ENCODE results near the gene FCHSD2. TPM values are rescaled to one million over a fixed set of nuclear protein-coding genes. Genes with fewer than 3 reads are reported as not detected.

FCHSD2 gene
- total and polyA plus RNA-seq, 2 donors (not counting 3 experiments of a cell fraction or from before 2014, with no cell fraction given), result 20.8 to 56.9 TPM

GRCh38 chr11:73156114-73156513 is 14.0 kb upstream of the FCHSD2 start:
- Histone ChIP-seq H3K27me3 (ENCODE audit: control insufficient read depth in 2 of 2, insufficient read depth in 2 of 2, low read length in 2 of 2) (no peaks in the 10 kb centered on the region), H3K4me1 (ENCODE audit: control insufficient read depth, extremely low read depth, insufficient read depth, low read length) (no peaks in the 10 kb centered on the region), H3K79me2 (ENCODE audit: control insufficient read depth, insufficient read depth, low read length) (no peaks in the 10 kb centered on the region), H3K4me2 (ENCODE audit: insufficient read depth, low read length) (no peak overlapping the region), H3K27ac (ENCODE audit: insufficient read depth, low read depth, low read length) (no peak overlapping the region), H3K9ac (replicated peaks; ENCODE audit: extremely low read depth, insufficient read depth, low read length) (no peak overlapping the region), H3K36me3 (ENCODE audit: control insufficient read depth in 2 of 2, extremely low read depth in 1 of 2, insufficient read depth in 2 of 2, low read length in 2 of 2) (no peaks in the 10 kb centered on the region), H3K9me3 (replicated peaks; ENCODE audit: control insufficient read depth, insufficient read depth, low read length) (no peaks in the 10 kb centered on the region), H2AFZ (ENCODE audit: low read depth, low read length) (no peak overlapping the region), H3K9me1 (replicated peaks; ENCODE audit: control insufficient read depth, extremely low read depth, insufficient read depth, low read length) (no peaks in the 10 kb centered on the region), H3K4me3 (replicated peaks in 1 of 3; ENCODE audit: insufficient read depth in 1 of 3, low read depth in 1 of 3, low read length in 3 of 3) (no peak overlapping the region), H4K20me1 (replicated peaks; ENCODE audit: control insufficient read depth, extremely low read depth, insufficient read depth, low read length) (no peaks in the 10 kb centered on the region)
- dilution Hi-C loops (cut with MboI; ENCODE audit: extremely low pct_ligation_motif_present, low sequenced_read_pairs), result no loop called here
- intact Hi-C loops (cut with micrococcal nuclease), result no loop called here
- FAIRE-seq (no peak), DNase-seq (ENCODE audit: low read depth, low spot score) (no peak)
- TF ChIP-seq MAX (IDR thresholded peaks at IDR 0.05; ENCODE audit: insufficient read depth, insufficient read length) (no peak), JUN (IDR thresholded peaks at IDR 0.05; ENCODE audit: borderline replicate concordance, insufficient read depth, insufficient read length, low read depth) (no peak), CTCF (IDR thresholded peaks at IDR 0.05; ENCODE audit: extremely low read depth in 1 of 2, insufficient read depth in 1 of 2, low read depth in 1 of 2, low read length in 2 of 2) (no peak), GATA2 (IDR thresholded peaks at IDR 0.05; ENCODE audit: insufficient read depth, insufficient read length, low read depth, low read length) (no peak), MYC (IDR thresholded peaks at IDR 0.05; ENCODE audit: low read depth, low read length) (no peak), POLR2AphosphoS5 (IDR thresholded peaks at IDR 0.05; ENCODE audit: insufficient read depth, low read depth, low read length) (no peak)
- CTCF ChIA-PET, result interaction anchor here (0.7 to 1.9 kb wide), 3 partner anchors 8 to 133 kb away, joined by 3 to 5 read pairs (median 3); no protein-coding TSS in a partner anchor
- BruUV-seq (replicated peaks), result no TSS peak
- POLR2A ChIA-PET, result no interaction called here

Data from endothelial cell of umbilical vein (primary cell).